ENCODE data around the gene FEM1B.

Gene FEM1B

DNA sequence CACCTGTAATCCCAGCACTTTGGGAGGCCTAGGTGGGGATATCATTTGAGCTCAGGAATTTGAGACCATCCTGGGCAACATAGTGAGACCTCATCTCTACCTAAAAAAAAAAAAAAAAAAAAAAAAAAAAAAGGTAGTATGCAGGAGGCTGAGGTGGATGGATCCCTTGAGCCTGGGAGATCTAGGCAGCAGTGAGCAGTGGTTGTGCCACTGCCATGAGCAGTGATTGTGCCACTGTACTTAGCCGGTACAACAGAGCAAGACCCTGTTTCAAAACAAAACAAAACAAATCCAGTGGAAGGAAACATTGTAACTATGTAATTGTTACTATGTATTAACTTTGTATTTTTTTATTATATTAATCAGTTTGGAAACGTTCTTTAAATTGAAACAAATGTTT, 5.9 kb downstream of the FEM1B start:
- in situ Hi-C loops (cut with MboI; ENCODE audit: low sequenced_read_pairs): no loop called here

DNA sequence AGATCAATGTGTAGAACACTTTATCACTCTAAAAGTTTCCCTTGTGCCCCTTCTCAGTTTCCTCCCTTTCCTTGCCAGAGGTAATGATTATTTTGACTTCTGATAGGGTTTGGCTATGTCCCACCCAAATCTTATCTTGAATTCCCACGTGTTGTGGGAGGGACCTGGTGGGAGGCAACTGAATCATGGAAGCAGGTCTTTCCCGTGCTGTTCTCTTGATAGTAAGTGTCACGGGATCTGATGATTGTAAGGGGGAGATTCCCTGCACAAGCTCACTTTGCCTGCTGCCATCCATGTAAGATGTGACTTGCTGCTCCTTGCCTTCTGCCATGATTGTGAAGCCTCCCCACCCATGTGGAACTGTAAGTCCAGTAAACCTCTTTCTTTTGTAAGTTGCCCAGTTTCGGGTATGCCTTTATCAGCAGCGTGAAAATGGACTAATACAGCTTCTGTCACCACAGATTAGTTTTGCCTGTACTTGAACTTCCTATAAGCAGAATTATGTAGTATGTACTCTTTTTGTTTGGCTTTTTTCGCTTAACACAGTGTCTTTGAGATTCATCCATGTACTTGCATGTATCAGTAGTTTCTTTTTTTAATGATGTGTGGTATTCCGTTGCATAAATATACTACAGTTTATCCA, 7.2 kb downstream of the FEM1B start:
- in situ Hi-C loops (cut with MboI; ENCODE audit: low sequenced_read_pairs): no loop called here

DNA sequence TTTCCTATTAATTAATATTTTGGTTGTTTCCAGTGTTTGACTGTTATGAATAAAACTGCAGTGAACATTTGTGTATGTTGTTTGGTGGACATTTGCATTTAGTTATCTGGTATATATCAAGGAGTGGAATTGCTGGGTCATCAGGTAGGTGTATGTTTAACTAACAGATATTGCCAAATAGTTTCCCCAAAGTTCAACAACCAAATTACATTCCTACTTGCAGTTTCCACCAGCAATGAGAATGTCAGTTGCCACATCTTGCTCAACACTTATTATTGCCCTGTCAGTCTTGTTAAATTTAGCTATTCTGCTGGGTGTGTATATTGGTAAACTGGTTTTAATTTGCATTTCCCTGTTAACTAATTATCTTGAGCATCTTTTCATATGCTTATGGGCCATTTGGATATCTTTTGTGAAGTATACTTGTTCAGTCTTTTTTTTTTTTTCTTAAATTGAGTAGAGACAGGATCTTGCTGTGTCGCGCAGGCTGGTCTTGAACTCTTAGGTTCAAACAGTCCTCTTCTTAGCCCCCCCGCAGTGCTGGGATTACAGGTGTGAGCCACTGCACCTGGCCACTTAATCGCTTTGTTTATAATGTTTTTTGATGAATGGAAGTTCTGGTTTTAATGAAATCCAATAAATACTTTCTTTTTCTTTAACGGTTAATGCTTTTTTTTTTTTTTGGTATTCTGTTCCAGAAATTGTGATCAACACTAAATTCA, 7.9 kb downstream of the FEM1B start:
- in situ Hi-C loops (cut with MboI; ENCODE audit: low sequenced_read_pairs): no loop called here

DNA sequence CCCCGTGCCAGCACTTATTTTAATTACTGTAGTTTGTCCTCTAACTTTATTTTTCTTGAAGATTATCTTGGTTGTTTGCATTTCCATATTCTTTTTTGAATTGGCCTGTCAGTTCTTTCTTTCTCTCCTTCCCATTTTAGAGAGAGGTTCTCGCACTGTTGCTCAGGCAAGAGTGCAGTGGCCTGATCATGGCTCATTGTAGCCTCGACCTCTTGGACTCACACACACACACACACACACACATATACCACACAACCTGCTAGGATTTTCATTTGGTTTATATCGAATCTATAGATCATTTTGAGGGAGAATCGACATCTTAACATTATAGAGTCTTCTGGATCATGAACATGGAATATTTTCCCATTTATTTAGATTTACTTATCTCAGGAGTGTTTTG, 8.7 kb downstream of the FEM1B start:
- in situ Hi-C loops (cut with MboI; ENCODE audit: low sequenced_read_pairs): no loop called here

DNA sequence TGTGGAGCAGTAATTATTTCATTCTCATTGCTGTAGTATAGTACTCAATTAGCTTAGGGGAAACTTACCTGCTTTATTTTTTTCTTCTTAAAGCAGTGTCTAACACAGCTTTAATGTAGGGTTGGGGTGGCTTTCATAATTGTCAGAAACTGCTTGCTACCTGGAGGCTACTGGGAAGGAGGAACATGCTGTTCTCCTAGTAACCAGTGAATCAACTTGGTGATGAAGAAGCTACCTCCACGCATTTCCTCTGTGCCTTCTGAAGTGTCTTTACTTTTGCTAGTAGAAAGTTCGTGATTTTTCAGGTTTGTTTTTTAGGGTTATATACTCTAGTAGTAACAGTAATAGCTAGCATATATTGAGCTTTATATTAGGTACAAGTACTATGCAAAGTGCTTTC, 11.5 kb downstream of the FEM1B start:
- in situ Hi-C loops (cut with MboI; ENCODE audit: low sequenced_read_pairs): no loop called here

DNA sequence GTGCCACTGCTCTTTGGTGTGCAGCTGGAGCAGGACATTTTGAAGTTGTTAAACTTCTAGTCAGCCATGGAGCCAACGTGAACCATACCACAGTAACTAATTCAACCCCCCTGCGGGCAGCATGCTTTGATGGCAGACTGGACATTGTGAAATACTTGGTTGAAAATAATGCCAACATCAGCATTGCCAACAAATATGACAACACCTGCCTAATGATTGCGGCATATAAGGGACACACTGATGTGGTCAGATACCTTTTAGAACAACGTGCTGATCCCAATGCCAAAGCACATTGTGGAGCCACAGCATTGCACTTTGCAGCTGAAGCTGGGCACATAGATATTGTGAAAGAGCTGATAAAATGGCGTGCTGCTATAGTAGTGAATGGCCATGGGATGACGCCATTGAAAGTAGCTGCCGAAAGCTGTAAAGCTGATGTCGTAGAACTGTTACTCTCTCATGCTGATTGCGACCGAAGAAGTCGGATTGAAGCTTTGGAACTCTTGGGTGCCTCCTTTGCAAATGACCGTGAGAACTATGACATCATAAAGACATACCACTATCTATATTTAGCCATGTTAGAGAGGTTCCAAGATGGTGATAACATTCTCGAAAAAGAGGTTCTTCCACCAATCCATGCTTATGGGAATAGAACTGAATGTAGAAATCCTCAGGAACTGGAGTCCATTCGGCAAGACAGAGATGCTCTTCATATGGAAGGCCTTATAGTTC, 12.2 kb downstream of the FEM1B start:
- in situ Hi-C loops (cut with MboI; ENCODE audit: low sequenced_read_pairs): no loop called here

DNA sequence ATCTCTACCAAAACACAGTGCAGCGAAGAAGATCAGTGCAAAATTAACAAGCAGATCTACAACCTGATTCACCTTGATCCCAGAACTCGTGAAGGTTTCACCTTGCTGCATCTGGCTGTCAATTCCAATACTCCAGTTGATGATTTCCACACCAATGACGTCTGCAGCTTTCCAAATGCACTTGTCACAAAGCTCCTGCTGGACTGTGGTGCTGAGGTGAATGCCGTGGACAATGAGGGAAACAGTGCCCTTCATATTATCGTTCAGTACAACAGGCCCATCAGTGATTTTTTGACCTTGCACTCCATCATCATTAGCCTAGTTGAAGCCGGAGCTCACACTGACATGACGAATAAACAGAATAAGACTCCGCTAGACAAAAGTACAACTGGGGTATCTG, 13.2 kb downstream of the FEM1B start:
- in situ Hi-C loops (cut with MboI; ENCODE audit: low sequenced_read_pairs): no loop called here

DNA sequence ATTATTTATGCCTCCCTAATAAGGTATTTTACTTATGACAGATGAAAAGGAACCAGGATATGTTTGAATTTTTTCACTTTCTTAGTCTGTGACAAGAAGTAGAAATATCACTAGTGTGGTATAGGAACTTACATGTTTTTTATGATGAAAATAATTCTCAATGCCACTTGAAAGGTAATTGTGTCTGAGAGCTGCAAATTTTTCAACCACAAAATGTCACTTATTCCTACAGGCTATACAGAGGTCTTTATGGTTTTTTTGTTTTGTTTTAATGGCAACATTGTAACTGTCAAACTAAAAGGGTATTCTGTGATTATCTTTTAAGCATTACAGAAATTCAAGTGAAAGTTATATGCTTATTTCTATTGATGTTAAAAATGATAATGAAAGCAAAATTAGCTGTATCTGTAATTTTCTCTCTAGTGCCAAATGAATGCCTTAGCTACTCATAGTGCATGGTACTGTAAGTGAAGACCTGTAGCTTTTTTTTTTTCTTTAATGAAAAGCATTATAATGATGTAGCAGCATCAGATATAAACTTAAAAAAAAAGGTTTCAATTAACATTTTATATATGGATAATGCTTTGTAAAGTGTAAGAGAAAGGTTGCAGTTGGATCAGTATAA, 14.7 kb downstream of the FEM1B start:
- in situ Hi-C loops (cut with MboI; ENCODE audit: low sequenced_read_pairs): no loop called here

DNA sequence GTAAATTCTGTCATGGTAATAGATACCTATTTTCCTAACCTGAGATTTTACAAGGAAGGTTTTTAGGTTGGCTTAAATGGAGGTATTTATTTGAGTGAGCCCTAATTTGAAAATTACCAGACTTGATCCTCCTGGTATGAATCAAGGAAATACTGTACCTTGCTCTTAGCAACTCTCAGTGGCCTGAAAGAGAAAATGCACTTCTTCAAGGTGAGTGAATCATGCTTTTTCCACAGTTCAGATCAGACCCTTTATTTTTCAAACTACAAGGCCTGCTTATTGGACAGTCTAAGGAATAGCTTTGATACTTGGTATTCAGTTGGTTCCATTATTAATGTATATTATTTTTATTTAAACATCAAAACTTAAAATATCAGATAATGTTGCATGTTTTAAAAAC, 15.4 kb downstream of the FEM1B start:
- in situ Hi-C loops (cut with MboI; ENCODE audit: low sequenced_read_pairs): no loop called here

DNA sequence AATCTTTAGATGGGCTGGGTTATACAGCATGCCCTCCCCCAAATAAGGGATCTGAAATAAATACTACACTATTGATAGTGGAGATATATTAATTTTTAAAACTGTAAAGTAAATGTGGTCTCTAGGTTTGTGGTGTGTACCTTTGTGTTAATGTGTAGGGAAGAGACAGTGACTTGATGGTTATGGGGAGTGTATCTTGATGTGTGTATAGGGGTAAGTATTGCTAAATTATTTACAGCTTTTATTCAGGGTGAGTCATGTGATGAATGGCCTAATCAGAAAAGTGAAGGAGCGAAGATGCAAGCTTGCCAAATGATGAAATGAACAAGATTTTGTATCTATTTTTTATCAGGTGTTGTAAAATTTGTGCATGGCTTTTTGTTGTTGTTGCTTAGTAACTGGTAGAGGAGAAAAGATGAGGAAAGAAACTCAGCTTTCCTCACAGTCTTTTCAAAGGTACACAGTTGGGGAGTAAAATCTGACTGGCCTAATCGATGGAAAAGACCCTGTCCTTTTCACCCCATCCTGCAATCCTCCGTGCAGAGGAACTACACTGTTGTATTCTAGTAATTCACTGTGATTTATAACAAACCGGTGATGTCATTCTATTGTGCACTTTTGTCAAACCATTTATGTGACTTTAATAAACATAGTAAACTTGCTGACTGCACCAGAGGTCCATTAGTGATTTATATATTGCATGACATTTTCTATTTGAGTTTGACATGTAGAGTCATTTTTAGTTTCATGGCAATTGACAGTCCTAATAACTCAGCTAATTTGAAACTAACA, 17.7 kb downstream of the FEM1B start:
- in situ Hi-C loops (cut with MboI; ENCODE audit: low sequenced_read_pairs): no loop called here

DNA sequence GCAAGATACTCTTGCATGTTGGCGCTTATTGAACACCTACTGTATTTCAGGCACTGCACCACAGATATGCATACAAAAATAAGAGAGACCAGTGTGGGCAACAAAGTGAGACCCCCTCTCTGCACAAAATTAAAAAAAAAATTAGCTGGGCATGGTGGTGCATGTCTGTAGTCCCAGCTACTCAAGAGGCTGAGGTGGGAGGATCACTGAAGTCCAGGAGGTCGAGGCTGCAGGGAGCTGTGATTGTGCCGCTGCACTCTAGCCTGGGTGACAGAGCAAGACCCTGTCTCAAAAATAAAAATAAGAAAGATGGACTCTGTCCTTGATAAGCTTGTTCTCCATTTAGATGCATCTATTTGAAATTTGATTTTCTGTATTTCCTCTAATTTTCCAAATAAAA, 20.8 kb downstream of the FEM1B start:
- in situ Hi-C loops (cut with MboI; ENCODE audit: low sequenced_read_pairs): no loop called here

DNA sequence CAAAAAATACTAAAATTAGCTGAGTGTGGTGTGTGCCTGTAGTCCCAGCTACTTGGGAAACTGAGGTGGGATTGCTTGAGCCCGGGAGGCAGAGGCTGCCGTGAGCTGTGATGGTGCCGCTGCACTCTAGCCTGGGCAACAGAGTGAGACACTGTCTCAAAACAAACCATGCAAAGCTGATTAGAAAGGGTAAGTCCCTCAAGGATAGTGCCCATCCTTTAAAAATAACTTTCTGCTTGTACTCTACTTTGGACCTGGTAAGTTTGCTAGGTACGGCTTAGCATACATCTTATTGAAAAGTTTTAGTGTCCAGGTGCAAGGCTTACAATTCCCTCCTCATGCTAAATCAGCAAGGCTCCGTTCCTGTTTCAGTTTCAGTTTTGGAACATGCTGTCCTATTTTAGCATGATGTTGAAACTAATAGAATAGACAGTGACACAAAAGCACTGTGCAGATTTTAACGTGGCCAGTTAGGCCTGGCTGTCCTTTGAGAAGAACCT, 21.4 kb downstream of the FEM1B start:
- in situ Hi-C loops (cut with MboI; ENCODE audit: low sequenced_read_pairs): no loop called here

DNA sequence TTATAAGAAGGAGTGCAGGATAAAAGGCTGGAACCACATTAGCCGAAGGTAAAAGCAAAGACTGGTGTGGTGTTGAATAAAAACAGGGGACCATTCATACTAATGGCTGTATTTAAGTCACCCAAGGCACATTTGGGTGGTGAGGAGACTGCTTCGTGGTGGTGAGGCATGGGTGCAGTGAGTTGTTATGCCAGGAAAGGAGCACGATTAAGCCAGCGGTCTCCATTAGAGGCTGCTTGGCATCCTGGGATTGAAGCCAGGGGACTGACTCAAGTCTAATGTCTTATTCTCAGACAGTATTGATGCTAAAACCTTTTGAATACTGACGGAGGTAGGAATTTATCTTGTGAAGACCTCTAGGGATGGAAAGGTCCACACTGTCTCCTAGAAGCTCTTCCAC, 21.9 kb downstream of the FEM1B start:
- in situ Hi-C loops (cut with MboI; ENCODE audit: low sequenced_read_pairs): no loop called here

DNA sequence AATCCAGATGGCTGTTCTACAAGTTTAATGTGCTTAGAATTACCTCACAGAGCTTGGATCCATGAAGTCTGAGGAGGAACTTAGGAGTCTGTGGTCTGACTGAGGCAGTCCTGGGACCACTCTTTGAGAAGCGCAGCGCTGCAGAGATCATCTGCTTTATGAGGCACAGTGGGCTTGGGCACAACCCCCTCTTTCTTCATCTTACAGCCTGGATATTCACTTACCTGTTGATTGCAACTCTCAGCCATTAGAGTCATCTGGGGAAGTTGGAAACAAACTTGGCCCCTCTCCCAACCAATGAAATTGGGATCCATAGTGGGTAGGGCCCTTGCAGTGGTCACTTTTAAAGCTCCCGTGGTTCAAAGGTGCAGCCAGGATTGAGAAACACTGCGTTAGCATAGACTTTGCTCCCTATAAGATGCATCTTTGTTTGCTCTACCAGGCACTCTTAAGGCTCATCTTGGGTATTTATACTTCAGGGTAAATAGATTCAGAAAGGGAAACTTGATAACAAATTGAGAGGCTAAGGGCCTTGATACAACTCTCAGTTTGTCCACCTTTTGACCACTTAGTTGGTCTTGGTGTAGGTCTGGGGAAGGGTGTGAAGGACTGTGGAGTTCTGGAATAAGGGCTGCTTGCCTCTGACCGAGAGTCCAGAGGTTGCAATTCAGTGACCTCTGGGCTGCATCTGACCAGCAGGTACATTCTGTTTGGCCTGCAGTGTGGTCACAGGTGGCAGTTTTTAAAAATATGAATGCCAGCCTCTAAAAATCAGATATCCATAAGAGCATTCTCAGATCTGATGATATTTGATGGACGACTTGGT, 22.8 kb downstream of the FEM1B start:
- in situ Hi-C loops (cut with MboI; ENCODE audit: low sequenced_read_pairs): loop anchor here (10.0 kb wide), 1 partner anchor 244 kb away; no protein-coding TSS in a partner anchor

DNA sequence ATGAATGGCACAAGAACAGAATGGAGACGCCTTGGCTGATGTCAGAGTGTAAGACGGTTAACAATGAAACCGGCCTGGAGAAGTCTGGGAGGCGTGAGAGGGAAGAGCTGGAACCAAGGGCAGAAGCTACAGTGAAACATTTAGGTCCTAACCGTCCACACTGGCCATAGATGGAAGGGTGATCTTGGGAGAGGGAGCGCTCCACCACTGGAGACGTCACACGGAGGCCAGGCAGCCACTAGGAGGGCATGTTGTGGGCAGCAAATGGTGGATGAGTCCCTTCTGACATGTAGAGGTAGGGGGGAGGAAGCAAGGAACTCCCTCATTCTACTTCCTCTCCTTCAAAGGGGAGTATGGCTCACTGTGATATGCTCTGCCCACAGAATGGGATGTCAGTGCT, 23.8 kb downstream of the FEM1B start:
- in situ Hi-C loops (cut with MboI; ENCODE audit: low sequenced_read_pairs): loop anchor here (10.0 kb wide), 1 partner anchor 244 kb away; no protein-coding TSS in a partner anchor

DNA sequence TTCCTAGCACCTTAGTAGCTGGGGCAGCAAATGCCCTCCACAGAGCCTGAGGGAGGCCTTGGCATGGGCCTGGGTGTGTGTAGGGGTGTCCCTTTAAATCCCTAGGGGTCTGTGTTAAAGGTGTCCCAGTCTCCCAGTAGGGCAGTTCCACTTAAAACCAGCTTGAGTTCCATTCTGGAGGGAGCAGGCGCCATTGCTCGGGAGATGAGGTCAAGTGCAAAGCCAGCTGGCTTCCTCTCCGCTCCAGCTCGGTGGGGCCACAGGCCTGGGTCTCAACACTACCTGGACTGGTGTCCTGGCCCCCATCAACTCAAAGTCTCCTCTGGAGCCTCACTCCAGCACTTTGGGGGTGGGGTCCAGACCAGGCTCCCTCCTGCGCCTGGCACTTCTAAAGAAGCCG, 25.2 kb downstream of the FEM1B start:
- in situ Hi-C loops (cut with MboI; ENCODE audit: low sequenced_read_pairs): loop anchor here (10.0 kb wide), 1 partner anchor 242 kb away; no protein-coding TSS in a partner anchor

DNA sequence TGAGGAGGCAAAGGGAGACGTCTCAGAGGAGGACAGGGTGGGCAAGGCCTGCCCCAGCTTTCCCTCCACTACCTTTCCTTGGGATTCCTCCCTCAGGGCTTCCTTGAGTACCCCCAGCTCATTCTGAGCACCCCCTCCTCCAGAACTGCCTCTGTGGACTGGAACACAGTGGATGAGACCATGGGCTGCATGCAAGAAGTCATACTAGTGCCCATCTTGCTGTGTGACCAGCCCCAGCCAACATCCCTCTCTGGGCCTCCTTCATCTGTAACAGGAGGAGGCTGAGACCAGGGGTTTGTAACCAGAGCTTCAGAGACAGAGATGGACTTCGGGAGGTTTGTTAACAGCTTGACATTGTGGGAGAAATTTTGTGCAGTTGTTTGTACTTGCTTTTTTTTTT, 25.6 kb downstream of the FEM1B start:
- in situ Hi-C loops (cut with MboI; ENCODE audit: low sequenced_read_pairs): loop anchor here (10.0 kb wide), 1 partner anchor 242 kb away; no protein-coding TSS in a partner anchor

DNA sequence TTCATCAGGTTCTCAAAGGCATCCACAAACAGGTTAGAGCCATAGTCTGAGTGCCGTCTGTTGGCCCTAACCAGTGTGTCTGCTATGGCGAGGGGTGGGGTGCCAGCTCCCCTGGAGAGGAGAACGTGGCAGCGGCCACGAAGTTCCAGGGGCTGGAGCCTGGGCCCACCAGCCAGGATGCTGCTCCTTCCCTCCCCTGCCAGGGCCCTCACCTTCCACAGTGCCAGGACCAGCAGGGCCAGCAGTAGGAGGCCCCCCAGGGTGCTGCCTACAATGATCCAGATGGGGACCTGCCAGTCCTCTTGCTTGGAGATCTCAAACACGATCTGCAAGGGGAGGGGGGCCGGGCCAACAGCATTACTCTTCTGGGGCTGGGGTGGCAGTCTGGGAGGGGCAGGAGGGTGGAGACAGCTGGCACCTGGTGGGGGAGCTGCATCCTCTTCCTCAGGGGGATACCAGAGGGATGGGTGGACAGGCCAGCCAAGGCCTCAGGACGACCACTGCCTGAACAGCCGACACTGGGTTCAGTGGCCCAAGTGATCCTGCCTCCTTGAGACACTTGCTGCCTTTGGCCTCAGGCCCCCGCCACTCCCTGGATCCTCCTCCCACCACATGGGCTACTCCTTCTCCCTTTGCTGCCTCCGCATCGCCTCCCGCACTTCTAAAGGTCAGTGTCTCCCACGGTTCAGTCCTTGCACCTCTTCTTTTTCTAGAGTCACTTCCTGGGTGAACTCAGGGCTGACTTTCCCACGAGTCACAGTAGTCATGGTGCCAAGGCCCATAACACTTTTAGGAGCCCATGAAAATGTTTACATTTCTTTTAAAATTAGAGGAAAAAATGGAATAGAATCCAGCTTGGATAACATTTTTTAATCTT, 26.3 kb downstream of the FEM1B start:
- in situ Hi-C loops (cut with MboI; ENCODE audit: low sequenced_read_pairs): loop anchor here (10.0 kb wide), 1 partner anchor 241 kb away; no protein-coding TSS in a partner anchor

Measured in HL-60/S4 treated with retinoic acid at 250 ng/mL for 4 days and 3 days (cell line).